HG03103 (cell line): ENCODE measurements around the gene HOXA3.

ENCODE experiments used
- ATAC-seq: cut with Tn5 transposase; IDR thresholded peaks from one replicate; pipeline ENCODE4 v1.9.1; 2021; ENCODE audit warnings: low read depth; ENCODE audit not compliant: unreplicated experiment

The HOXA3 gene

DNA sequence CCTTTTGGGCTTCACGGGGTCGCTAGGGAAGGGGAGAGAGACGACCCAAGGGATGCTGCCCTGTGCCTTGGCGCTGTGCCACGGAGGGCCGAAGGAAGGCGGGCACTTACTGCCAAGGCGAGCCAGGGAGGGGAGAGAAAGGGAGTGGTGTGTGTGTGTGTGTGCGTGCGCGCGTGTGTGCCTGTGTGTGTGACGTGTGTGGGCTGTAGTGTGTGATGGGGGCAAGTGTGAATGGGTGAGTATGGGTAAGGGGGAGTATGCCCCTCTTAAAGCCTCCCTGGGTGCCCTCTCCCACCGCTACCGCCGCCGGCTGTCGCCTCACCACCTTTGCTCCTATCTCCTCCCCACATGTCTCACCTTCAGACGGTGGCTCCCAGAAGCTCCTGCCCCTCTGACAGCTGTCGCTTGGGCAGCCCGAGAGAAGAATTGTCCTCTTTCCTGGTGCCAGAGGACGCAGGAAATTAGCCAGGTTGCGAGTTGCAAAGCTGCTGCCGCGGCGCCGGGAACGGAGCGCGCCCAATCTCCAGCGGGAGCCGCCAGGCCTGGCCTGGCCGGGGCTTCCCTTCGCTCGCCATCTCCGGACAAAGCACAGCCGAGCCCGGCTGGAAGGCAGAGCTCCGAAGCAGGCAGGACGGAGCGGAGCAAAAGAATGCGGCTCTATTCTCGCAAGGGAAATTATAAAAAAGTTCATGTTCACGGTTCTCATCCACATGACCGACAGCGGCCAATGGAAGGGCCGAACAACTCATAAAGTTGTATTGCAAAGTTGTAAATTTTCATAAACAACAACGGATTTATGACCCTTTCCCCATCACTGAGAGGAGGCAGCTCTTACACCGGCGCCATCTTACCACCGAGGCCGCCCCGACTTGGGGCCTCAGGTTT lies at the start of gene HOXA3:
TSS of gene HOXA3 (minus strand) at position 653 of the 885 bp plus-strand sequence. CDS start 41,943 bp downstream, outside the sequence.
- no peak for ATAC-seq

DNA sequence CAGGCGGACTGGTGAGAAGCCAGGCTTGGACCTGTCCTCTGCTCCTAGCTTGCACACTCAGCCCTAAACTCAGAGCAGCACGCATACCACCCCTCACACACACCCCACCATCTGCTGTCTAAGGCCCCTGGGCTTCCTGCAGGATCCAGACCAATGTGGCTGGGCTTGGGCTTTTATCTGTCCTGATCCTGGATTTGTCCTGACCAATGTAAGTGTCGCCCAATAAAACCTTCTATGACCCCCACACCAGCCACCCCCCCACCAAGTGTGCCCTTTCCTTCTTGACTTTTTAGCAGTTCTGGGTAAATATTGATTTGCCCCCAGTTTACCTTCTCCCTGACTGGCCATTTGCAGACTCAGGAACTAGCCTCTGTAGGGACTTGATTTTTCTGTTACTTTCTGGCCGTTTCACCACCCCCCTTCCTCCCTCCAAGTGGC lies 49.2 kb upstream of the HOXA3 start:
- ATAC-seq: no peak

DNA sequence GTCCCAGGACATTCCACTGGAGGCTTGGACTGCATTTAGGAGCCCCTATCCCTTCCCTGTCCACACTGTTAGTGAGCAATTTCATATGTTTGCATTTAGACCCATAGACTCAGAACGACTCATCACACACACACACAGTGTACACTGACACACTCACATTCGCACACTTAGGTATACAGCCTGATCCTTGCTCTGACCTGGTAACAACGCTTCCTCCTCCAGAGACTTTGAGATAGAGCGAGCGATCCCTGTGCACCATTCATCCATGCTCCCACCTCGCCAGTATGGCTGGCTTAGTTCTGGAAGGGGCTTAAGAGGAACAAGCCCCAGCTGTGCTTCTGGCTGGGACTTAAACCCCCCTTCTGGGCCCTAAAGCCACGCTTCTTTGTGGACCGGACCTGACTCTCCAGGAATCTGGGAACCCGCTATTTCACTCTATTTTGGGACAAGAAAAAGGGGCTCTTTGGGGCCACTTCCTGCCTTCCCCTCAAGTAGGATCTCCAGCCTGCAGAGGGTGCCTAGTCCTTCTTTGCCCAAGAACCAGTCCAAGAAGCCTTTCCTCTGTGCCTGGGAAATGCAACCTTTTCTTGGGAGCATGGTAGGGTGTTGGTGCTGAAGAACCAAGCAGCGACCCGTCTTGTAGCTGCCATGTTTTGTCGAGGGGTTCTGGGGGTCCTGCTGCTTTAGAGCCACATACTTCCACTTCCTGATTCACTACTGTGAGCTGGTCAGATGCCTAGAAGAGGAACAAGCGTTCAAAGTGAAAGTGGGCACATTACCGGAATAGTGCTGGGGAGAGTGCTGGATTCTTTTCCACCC lies 48.6 kb upstream of the HOXA3 start:
- no peak for ATAC-seq

DNA sequence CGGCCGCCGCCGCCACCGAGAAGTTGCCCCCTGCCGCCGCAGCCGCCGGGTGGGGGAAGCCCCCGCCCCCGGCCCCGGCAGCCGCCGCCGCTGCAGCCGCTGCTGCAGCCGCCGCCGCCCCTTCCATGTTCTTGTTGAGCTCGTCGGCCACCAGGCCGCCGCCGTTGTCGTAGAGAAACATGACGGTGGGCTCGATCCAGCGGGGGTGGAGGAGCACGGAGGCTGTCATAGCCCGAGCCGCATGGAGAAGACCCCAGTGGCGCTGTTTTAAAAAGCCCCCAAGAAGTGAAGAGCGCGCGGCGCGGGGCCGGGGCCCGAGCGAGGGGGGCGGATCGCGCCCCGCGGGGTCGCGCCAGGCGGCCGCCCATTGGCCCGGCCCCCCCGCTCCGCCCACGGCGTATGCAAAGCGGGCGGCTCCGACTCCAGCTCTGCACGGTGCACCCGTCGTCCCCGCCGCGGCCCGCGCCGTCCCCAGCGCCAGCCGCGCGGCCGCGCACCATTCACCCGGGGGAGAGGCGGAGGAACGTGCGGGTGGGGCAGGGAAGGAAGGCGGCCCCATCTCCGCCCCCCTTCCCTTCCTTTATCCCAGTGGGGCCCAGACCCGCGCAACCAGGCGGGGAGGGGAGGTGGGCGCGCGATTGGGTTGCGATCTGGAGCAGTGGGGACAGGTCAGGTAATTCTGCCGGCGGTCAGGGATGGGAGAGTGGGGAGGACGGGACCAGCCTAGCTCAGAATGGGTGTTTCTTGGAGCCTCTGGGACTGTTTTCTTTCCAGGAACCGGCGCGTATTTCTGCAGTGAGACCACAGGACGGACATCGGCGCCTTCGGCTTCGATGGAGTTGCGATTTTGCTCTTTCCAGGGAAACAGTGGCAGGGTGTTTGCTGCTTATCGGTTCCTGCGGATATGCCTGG lies 47.7 kb upstream of the HOXA3 start, which contains the start of gene HOXA13:
TSS of gene HOXA13 (minus strand) at position 243 of the 912 bp plus-strand sequence. CDS start at position 229, 14 bp downstream.
- no peak for ATAC-seq

DNA sequence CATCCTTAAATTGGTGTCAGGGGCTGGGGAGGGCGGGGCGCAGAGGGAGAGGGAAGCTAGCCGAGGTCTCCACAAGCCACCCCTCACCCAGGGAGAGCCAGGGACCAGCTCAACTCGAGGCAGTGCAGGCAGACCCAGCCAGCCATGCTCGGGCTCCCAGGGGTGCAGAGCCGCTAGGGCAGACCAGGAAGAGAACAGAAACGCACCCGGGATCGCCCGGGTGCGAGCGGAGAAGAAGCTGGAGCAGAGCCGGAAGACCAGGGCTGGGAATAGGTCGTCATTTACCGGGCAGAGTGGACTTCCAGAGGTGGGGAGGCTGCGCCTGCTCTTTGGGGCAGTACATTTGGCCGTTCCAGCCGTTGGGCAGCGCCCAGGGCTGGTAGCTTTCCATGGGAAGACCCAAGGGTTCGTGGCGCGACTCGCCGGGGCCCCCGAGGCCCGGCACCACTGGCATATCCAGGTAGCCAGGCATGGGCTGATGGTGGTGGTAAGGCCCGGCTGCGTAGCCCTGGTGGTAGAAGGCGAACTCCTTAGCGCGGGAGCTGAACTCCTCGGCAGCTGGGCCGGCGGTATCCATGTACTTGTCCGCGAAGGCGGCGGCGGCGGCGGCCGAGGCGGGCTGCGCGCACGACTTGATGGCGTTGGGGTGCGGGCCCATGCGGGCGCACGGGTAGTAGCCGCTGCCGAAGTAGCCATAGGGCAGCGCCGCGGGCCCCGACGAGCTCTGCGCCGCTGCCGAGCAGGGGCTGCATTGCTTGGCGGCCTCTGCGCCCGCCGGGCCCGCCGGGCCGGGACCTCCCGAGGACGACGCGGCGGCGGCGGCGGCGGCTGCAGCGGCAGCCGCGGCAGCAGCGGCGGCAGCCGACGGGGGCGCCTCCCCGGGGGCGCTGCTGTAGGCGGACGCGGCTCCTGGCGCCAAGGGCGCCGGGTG lies 46.8 kb upstream of the HOXA3 start:
- ATAC-seq: no peak

DNA sequence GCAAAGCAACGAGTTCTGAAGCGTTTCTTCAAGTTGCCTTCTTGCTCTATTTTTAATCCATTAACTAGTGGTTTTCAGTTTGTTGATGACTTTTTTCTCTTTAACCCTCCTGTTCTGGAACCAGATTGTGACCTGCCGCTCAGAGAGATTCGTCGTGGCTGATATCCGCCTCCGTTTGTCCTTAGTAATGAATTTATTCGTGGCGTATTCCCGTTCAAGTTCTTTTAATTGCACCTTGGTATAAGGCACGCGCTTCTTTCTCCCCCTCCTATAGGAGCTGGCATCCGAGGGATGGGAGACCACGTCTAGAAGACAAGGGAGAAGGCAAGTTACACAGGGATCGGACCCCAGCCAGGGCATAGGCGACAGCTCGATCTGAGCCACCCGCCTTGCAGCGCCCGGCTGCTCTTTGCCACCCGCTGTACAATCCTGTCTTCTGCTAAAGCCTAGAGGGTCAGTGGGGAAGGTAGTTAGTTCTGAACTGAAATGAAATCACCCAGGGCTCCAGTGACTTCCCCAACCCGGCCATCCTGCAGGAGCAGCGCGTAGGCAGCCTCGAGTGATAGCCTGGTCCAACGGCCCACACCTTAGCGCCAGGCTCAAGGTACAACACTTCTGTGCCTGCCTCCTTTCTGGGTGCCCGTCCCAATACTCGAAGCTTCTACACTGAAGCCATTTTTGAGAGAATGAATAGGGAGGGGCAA lies 45.9 kb upstream of the HOXA3 start:
- ATAC-seq: no peak

DNA sequence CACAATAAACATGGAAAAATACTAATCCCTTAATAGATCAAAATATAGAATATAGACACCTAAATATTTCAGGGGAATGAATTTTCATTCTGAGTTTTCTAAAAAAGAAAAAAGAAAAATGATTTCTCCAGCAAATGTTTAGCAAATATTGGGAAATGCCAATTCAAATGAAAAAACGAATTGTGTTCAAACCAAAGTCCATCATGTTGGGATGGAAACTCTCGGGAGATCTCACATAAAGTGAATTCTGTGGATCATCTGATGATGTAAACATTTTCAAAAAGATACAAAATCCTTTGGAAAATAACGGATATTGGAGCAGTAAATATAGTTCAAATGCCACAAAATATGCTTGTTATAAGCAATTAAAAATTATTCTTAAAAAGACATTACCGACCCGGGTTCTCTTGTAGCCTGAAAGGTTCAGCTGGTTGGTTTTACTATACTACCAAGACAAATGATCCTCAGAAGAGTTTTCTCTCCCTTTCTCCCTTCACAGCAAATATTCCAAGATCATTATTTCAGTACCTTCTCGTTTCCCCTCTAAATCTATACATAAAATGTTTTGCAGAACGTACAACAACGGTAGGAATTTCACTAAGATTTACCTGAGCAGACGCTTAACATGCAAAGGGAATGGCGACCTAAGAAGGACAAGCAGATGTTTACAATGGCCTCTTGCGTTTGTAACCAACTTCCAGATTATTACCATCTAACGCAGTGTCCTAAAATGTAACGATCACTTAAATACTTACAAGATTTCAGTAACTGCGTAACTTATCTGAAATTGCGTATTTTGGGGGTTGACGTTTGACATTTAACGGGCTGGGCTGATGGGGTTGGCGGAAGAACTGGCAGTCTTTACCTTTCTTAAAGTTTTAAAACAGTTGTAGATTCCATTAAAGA lies 45.0 kb upstream of the HOXA3 start:
- ATAC-seq: no peak

DNA sequence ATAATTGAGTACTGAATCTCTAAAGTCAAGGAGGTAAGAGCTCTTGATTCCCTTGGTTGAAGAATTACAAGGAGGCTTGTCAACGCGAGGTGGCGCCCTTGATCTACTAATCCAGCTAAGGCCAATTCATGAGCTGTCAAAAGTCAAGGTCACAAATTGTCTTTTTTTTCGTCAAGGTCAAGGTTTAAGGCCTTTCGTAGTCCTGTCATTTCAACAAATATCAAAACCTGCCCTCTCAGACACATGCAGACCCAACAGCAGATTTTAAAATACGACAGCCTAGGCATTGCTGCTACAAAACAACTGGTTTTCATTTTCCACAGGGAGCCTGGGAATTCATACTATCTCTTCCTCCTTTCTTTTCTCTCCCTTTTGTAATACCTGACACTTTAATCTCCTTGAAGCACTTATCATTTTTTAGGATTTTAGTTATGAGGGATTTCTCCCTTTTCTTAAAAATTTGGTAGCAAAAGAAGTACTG lies 43.9 kb upstream of the HOXA3 start:
- ATAC-seq: no peak

DNA sequence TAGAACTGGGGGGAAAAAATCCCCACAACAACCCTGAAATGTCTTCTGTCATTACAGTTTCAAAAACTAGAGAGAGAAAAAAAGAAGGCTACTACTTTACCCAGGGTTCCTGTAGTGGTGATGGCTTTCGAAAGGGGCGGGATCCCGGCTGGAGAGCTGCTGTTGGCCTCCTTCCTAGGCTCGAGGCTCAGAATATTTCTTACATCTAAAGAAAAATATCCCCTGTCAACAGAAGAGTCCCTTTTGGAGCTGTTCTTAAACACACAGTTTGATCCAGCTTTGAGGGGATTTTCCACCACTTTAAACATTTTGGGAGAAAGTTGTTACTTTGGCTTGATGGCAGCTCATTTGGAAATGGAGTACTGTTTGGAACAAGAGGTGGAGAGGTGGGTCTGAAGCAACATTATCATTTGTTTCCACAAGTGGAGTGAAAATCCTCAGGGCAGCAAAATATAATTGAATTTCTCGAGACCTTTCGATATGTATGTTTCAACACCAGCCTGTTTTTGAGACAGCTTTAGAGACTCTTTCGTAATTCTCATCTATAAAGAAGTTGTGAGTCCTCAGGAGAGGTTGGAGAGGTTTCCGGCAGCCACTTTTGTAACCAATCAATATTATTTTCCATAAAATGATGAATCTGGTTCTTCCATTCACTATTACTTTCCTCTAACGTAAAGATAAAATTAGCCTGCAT lies 42.5 kb upstream of the HOXA3 start:
- ATAC-seq: no peak

DNA sequence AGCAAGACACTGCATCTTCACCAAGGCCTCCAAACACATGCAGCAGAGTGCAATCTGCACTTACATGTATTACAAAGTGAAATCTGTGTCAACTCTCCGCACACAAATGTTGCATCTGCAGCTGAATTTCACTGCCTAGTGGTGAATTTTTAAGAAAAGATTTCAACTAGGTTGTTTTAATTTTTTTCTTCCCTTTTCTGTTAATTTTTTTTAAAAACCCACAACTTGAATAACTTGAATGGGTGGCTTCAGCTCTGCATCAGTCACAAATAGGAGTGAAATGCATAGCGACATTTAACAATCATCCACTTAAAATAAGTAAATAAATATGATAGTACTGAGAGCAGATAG lies 41.6 kb upstream of the HOXA3 start:
- no peak for ATAC-seq

DNA sequence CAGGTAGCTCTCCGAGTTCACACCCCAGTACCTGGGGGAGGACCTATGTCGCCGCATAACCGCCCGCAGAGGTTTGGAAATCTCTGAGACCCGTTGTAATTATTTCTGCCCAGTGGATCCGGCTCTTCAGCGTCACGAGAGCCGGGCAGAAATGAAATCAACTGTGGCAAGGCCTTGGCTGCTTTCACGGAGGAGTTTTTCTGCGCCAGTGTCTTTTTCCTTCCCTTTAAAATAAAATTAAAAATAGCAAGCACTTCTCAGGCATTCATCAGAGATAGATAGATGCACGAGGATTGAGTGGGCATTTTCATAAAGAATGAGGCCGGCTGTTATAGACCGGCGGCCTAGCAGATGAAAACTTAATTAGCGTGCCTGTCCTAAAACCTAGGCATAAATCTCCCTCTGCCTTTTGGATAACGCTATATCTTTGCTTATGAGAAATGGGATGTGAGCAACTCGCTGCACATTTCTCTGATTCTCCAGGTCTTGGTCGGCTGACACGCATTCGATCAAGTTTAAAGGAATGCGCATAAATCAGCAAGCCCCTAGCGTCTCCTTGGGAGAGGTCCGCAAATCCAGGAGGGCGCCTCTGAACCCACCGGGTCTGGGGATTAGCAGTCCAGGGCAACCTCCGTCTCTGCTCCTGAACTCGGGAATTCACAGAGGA lies 41.1 kb upstream of the HOXA3 start:
- no peak for ATAC-seq

DNA sequence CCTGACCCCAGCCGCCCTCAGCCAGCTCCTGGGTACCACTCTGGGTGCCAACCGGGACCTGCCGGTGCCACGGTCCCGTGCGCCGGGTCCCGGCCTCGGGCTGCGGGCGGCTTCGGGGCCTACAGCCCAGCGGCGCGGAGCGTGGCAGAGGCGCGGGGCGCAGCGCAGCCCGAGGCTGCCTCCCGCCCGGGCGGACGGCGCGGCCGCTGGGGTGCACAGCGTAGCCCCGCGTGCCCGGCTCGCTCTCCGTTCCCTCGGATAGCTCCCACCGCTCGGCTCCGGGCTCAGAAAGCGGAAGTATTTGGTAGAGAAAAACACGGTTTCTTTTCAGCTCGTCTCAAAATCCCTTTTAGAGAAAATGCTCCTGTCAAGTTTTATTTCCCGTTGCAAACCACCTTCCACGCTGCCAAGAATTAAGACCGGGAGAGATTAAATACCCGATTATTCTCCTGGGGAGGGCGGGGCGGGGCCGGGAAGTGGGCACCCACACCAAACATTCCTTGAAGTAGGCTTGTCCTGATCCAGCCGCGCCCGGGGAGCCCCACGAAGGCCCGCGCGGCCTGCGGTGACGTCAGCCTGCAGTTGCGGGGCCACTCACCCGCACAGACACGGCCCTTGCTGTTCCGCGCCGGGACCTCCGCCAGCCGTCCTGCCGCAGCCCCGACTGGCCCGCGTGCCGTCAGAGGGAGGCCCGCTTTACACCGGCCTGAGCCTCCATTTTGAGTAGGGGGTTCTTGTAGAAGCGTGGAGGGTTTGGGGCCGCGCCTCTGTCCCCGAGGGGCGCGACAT lies 40.4 kb upstream of the HOXA3 start:
- no peak for ATAC-seq

DNA sequence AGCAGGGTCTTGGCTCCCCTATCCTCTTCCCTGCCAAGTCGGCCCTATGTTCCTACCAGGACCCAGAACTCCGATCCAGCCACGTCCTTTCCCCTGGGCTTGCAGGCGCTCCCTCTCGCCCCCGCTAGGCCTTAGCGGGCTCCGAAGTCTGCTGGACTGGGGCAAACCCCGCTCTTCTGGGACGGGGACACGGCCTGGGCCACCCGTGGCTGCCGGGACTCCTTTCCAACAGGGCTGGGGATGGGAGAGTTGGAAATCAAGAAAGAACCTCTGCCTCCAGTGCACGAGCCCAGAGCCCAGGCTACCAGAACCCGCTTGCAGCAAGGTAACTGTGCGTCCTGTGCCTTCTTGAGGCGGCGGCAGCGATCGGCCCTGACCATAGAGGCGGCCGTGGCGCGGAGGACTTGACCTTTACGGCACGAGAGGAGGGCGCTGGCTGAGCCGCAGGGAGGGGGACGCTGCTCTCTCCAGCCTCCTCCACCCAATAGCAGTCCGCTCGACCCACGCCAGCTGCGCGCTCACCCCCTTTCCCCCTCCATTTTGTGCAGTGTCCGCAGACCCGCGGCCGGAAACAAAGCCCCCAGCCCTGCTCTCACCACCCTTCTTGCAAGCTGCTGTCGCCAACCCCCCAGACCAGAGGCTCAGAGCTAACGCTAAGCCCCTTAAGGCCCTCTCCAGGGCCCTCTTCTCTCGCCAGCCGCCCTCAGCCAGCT lies 39.6 kb upstream of the HOXA3 start:
- no peak for ATAC-seq

DNA sequence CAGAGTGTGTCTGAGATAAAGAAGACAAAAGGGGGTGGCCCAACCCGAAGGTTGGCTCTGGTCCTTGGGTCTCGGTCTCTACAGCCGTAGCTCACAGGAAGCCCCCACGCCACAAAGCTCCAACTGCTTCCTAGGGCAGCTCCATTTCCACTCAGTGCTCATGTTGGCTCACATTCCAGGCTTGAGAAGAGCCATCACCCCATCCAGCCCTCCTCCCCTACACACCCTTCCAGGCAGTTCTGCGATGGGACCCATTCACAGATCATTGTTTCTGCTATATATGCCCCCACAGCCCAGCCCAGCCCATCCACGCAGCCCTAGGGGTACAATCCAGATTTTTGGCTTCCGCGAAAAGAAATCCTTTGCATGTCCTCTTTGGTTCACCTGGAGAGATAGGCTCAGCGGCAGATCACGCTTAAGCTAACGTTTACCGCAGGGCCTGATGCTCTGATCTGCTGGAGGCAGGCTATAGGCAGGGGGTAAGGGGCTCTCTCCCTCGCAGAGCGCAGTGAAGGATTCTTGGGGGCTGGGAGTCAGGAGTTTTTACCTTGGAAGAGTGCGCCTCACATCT lies 38.9 kb upstream of the HOXA3 start:
- no peak for ATAC-seq
